HCT116 (cell line): Measurements from ENCODE around the gene NKAP.

Experiments used
- CTCF ChIP-seq, 3 experiments: fragments of 200-600 bp in 1 of 3; sonication (generic) in 1 of 3; IDR thresholded peaks in 2 of 3; conservative IDR thresholded peaks in 1 of 3; 2 replicates each; pipeline ENCODE4 v1.5.1; 2012 to 2017; ENCODE audit warnings: low read depth in 2 of 3, low read length in 2 of 3, antibody characterized with exemption in 1 of 3, borderline replicate concordance in 1 of 3, control low read depth in 1 of 3, mild to moderate bottlenecking in 1 of 3, mixed read lengths in 1 of 3, mixed run types in 1 of 3, moderate library complexity in 1 of 3; ENCODE audit not compliant: insufficient read depth in 1 of 3
- POLR2AphosphoS5 ChIP-seq: IDR thresholded peaks from 2 replicates; pipeline ENCODE4 v1.6.1; 2011; ENCODE audit warnings: mild to moderate bottlenecking, low read depth, low read length, moderate library complexity

GRCh38 chrX:119982145-119982544 lies 38.6 kb upstream of the NKAP start:
- no peak for TF ChIP-seq POLR2AphosphoS5
- no peak for TF ChIP-seq CTCF (IDR thresholded peaks at IDR 0.05 in 2 of 3, conservative IDR thresholded peaks at IDR 0.05 in 1 of 3; ENCODE audit: borderline replicate concordance in 1 of 3, insufficient read depth in 1 of 3, low read depth in 2 of 3, low read length in 2 of 3)
